Thyroid gland (tissue), 4 donors: ENCODE measurements around the gene MBNL2. TPM values are rescaled to one million over a fixed set of nuclear protein-coding genes. Genes with fewer than 3 reads are reported as not detected.

Experiments used
- DNase-seq, 2 donors: peaks; one replicate each; pipeline ENCODE4 v3.0.0-alpha.2; 2019
- H3K27ac ChIP-seq, 3 donors: fragments of 200-600 bp; sonication (generic); 1 replicate in 2 of 3; 2 replicates in 1 of 3; pipeline ENCODE4 v1.5.1; 2016 to 2019; ENCODE audit warnings: mild to moderate bottlenecking in 1 of 3, moderate library complexity in 1 of 3
- H3K27me3 ChIP-seq: fragments of 200-600 bp; sonication (generic); one replicate; pipeline ENCODE4 v1.5.1; 2019
- H3K36me3 ChIP-seq, 2 donors: fragments of 200-600 bp; sonication (generic); one replicate each; pipeline ENCODE4 v1.5.1; 2016 to 2019
- H3K4me1 ChIP-seq, 2 donors: fragments of 200-600 bp; sonication (generic); one replicate each; pipeline ENCODE4 v1.5.1; 2017 to 2019
- H3K4me3 ChIP-seq, 3 donors: fragments of 200-600 bp; sonication (generic); replicated peaks in 1 of 3; 1 replicate in 2 of 3; 2 replicates in 1 of 3; pipeline ENCODE4 v1.5.1; 2016; ENCODE audit warnings: mild to moderate bottlenecking in 1 of 3
- H3K9me3 ChIP-seq: fragments of 200-600 bp; sonication (generic); one replicate; pipeline ENCODE4 v1.5.1; 2017
- POLR2A ChIP-seq, 2 donors: fragments of 450-650 bp; IDR thresholded peaks; one replicate each; pipeline ENCODE4 v1.6.1; 2017; ENCODE audit warnings: antibody characterized with exemption in 2 of 2, mild to moderate bottlenecking in 2 of 2, moderate library complexity in 1 of 2
- WGBS, 2 donors: methylation state at CpG; one replicate each; pipeline ENCODE4 v1.1.5; 2017; 5-methylcytosine and 5-hydroxymethylcytosine counted together
- intact Hi-C: fragments of 100-400 bp; cut with DNase I; formaldehyde crosslinking; loops from one replicate; pipeline ENCODE4 v1.15.1; 2023
- total RNA-seq, 4 donors: library from RNA; depleted of rRNA; stranded (reverse); fragments of >200 nt; gene quantifications; one replicate each; pipeline ENCODE4 v1.2.3, GENCODE V29; 2016
- TF ChIP-seq, protein P1 (sequence below), 6 experiments: fragments of 200-600 bp in 3 of 6; fragments of 450-650 bp in 3 of 6; sonication (generic) in 3 of 6; IDR thresholded peaks; one replicate each; pipeline ENCODE4 v1.5.1; 2016 to 2019; ENCODE audit warnings: antibody characterized with exemption in 6 of 6, mild to moderate bottlenecking in 2 of 6, inconsistent platforms in 1 of 6, moderate library complexity in 1 of 6

MBNL2 gene
- total RNA-seq, 4 donors from 2014 or later = 93.4 to 99.9 (median 98.3) TPM

DNA sequence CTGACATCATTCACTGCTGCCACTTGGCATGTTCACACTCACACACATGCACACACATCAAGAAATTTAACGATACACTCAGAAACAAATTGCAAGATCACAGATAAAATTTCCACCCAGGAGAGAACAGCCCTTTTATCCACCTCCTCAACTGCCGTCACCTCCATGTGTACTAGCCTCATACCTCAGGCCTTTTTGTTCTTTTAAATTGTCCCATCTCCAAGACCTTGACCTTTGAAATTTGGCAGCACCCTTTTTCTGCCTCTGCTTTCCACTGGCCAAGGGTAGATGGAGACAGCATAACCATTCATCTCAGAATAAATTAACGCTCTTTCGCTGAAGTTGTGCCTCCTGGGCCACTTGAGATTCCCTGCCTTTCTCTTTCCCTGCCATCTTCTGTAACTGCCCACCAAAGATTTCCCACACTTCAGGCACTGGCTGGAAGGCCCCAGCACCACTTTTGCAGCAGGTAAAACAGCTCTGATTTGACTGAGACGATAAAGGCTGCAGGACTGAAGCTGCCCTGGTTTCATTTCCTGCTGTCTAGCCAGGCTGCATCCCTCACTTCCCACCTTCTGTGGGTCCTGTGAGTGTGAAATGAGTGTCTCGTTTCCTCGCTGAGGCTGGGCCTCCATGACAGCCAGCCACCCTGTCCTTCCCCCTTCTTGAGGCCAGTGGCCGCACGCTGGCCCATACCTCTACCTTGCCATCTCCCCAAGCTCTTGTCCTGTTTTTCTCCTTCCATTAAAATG is 39.3 kb downstream of the MBNL2 start:
- Histone ChIP-seq H3K4me3 (no peak overlapping the region), H3K36me3 (no peaks in the 10 kb centered on the region), H3K27ac (no peak overlapping the region), H3K27me3 (no peaks in the 10 kb centered on the region), H3K9me3 (no peaks in the 10 kb centered on the region), H3K4me1 (peaks cover 28 to 62% of the 10 kb centered on the region in 2 donors)
- intact Hi-C loops = no loop called here
- WGBS, 2 donors = 81 to 88% methylated on average over 9 of the region's 9 CpGs
- no peak for TF ChIP-seq POLR2A (IDR thresholded peaks at IDR 0.05)
- TF ChIP-seq, protein P1, sequence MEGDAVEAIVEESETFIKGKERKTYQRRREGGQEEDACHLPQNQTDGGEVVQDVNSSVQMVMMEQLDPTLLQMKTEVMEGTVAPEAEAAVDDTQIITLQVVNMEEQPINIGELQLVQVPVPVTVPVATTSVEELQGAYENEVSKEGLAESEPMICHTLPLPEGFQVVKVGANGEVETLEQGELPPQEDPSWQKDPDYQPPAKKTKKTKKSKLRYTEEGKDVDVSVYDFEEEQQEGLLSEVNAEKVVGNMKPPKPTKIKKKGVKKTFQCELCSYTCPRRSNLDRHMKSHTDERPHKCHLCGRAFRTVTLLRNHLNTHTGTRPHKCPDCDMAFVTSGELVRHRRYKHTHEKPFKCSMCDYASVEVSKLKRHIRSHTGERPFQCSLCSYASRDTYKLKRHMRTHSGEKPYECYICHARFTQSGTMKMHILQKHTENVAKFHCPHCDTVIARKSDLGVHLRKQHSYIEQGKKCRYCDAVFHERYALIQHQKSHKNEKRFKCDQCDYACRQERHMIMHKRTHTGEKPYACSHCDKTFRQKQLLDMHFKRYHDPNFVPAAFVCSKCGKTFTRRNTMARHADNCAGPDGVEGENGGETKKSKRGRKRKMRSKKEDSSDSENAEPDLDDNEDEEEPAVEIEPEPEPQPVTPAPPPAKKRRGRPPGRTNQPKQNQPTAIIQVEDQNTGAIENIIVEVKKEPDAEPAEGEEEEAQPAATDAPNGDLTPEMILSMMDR (IDR thresholded peaks at IDR 0.05) = no peak
- DNase-seq = no peak

DNA sequence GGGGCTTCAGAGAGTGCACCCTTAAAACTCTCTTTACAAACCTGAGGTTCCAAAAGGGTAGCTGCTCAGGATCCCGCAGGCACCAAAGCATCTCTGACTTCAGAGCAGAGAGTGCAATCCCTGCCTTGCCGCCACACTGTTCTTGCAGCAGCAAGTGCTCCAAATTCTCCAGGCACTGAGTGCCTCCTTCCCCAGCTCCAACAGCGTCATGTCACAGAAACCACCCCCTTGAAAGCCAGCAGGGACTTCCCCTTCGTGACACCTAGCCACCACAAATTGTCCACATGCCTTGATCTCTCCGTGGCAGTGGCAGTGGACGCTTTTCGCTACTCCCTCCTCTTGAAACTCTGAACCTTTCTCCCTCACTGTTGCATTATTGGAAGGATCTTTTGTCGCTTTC is 39.9 kb downstream of the MBNL2 start:
- no peaks in the 10 kb centered on the region for H3K36me3 ChIP-seq
- DNase-seq = no peak
- TF ChIP-seq, protein P1 (IDR thresholded peaks at IDR 0.05) = no peak
- TF ChIP-seq POLR2A (IDR thresholded peaks at IDR 0.05) = no peak
- intact Hi-C loops = no loop called here
- H3K4me3 ChIP-seq = no peak overlapping the region
- no peaks in the 10 kb centered on the region for H3K9me3 ChIP-seq
- no peak overlapping the region for H3K27ac ChIP-seq
- H3K4me1 ChIP-seq = peaks cover 32 to 63% of the 10 kb centered on the region in 2 donors
- no peaks in the 10 kb centered on the region for H3K27me3 ChIP-seq
- 82 to 87% methylated on average over 8 of the region's 8 CpGs for WGBS, 2 donors

DNA sequence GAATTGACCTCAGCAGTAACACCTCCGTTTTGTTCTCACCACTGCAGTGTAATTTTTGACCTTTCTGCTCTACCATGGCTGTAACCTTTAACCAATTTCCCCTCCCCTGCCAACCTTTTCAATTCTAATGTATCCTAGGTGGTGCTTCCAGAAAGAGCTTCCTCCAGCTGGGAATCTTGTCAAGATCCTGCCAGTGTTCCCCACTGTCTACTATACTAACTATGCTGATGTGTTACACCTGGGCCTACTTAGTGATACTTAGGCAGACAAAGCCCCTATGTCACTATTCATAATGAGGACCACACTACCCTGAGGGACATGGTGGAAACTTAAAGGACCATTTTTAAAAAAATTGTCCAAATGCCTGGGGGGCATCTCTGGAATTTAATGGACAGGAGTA is 41.0 kb downstream of the MBNL2 start:
- H3K27me3 ChIP-seq = no peaks in the 10 kb centered on the region
- no peak overlapping the region for H3K4me3 ChIP-seq
- H3K36me3 ChIP-seq = no peaks in the 10 kb centered on the region
- H3K4me1 ChIP-seq = peaks cover 29 to 63% of the 10 kb centered on the region in 2 donors
- no peak for DNase-seq
- 94 to 100% methylated on average over 1 of the region's 1 CpG for WGBS, 2 donors
- no peaks in the 10 kb centered on the region for H3K9me3 ChIP-seq
- intact Hi-C loops = no loop called here
- no peak overlapping the region for H3K27ac ChIP-seq
- TF ChIP-seq, protein P1 (IDR thresholded peaks at IDR 0.05) = no peak
- TF ChIP-seq POLR2A (IDR thresholded peaks at IDR 0.05) = no peak

DNA sequence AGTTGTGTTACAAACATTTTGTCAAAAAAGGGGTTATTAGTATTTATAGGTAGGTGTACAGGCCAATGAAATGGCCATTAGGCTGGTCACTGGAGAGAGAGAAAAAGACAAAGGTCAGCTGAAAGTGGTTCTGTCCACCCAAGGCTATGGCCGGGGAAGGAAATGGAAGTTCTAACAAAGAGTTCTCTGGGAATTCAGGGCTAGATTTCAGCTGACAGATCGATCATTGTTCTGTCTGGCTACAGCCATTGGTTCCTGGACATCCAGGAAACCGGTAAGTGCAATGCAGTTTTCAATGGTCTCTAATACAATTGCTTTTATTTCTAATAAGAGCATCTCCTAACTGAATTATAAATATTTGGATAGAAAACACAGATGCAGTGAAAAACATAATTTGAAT is 42.5 kb downstream of the MBNL2 start:
- peaks cover 29 to 63% of the 10 kb centered on the region in 2 donors for H3K4me1 ChIP-seq
- H3K4me3 ChIP-seq = no peak overlapping the region
- no peak for DNase-seq
- H3K36me3 ChIP-seq = no peaks in the 10 kb centered on the region
- no peak for TF ChIP-seq POLR2A (IDR thresholded peaks at IDR 0.05)
- TF ChIP-seq, protein P1 (IDR thresholded peaks at IDR 0.05) = no peak
- WGBS, 2 donors = 80 to 84% methylated on average over 3 of the region's 3 CpGs
- intact Hi-C loops = no loop called here
- H3K27ac ChIP-seq = no peak overlapping the region
- H3K9me3 ChIP-seq = no peaks in the 10 kb centered on the region
- H3K27me3 ChIP-seq = no peaks in the 10 kb centered on the region

DNA sequence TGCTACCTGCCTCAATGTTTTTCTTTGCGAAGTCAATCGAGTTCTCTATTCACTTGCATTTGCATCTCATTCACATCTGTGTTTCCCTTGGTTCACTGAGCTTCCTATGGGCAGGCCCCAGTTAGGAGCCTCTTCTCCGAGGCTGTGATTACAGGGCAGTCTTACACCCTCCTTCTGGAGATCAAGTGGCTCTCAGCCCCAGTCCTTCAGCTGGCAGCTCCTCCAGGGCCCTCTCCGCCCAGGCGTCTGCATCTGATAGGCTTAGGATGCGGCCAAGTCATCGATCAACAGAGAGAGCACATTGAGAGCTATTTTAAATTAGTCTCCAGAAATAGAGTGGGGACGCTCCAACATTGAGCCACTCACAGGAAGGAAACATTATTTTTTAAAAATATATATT is 44.2 kb downstream of the MBNL2 start:
- DNase-seq = peak; percentile 82 to 85
- no peak for TF ChIP-seq POLR2A (IDR thresholded peaks at IDR 0.05)
- TF ChIP-seq, protein P1 (IDR thresholded peaks at IDR 0.05) = no peak
- intact Hi-C loops = no loop called here
- Histone ChIP-seq H3K4me3 (no peak overlapping the region), H3K27me3 (no peaks in the 10 kb centered on the region), H3K9me3 (no peaks in the 10 kb centered on the region), H3K4me1 (peaks cover 18 to 47% of the 10 kb centered on the region in 2 donors), H3K36me3 (no peaks in the 10 kb centered on the region), H3K27ac (peak overlapping the region in 1 of 3 donors; percentile 0)
- 20 to 28% methylated on average over 8 of the region's 8 CpGs for WGBS, 2 donors
